Common myeloid progenitor, CD34-positive (primary cell): Measurements from ENCODE around the gene TMEM123.

Experiments used
- CTCF ChIA-PET: fragments of 350-600 bp; sonication (Branson Sonifier 250); formaldehyde crosslinking; loops from one replicate; lab custom pipeline; 2021; ENCODE audit warnings: antibody characterized with exemption; lab: Charles Lee
- POLR2A ChIA-PET: fragments of 350-600 bp; sonication (Branson Sonifier 250); formaldehyde crosslinking; loops from one replicate; lab custom pipeline; 2021; ENCODE audit warnings: antibody characterized with exemption; lab: Charles Lee
- DNase-seq, 3 donors: peaks; one replicate each; pipeline versions ENCODE4 v3.0.0 to v3.0.0-alpha.2; 2013
- H3K27ac ChIP-seq, 2 experiments: 1 replicate in 1 of 2; 2 replicates in 1 of 2; pipeline ENCODE4 v1.7.0; 2013; ENCODE audit warnings: inconsistent platforms in 2 of 2, low read length in 2 of 2, mild to moderate bottlenecking in 2 of 2, low read depth in 1 of 2, moderate library complexity in 1 of 2; ENCODE audit not compliant: severe bottlenecking in 2 of 2, insufficient read depth in 1 of 2, poor library complexity in 1 of 2
- H3K27me3 ChIP-seq, 5 experiments: replicated peaks in 2 of 5; 1 replicate in 3 of 5; 2 replicates in 2 of 5; pipeline versions ENCODE4 v1.6.1 to v1.7.0; 2013; ENCODE audit warnings: low read length in 4 of 5, mild to moderate bottlenecking in 2 of 5, moderate library complexity in 2 of 5, inconsistent platforms in 1 of 5; ENCODE audit not compliant: insufficient read depth in 5 of 5, control insufficient read depth in 4 of 5
- H3K36me3 ChIP-seq, 4 experiments: 1 replicate in 2 of 4; 2 replicates in 2 of 4; pipeline versions ENCODE4 v1.6.1 to v1.7.0; 2013; ENCODE audit warnings: low read length in 3 of 4, control low read depth in 1 of 4, mild to moderate bottlenecking in 1 of 4; ENCODE audit not compliant: control insufficient read depth in 4 of 4, insufficient read depth in 4 of 4
- H3K4me1 ChIP-seq, 4 experiments: 1 replicate in 3 of 4; 2 replicates in 1 of 4; pipeline versions ENCODE4 v1.6.1 to v1.7.1; 2013; ENCODE audit warnings: low read length in 3 of 4, mild to moderate bottlenecking in 3 of 4, control low read depth in 1 of 4, inconsistent platforms in 1 of 4, moderate library complexity in 1 of 4; ENCODE audit not compliant: control insufficient read depth in 4 of 4, insufficient read depth in 4 of 4; ENCODE audit errors: control extremely low read depth in 1 of 4
- H3K4me3 ChIP-seq, 7 experiments: 1 replicate in 4 of 7; 2 replicates in 3 of 7; pipeline versions ENCODE4 v1.5.1 to v1.7.0; 2013; ENCODE audit warnings: mild to moderate bottlenecking in 7 of 7, low read length in 6 of 7, moderate library complexity in 6 of 7, inconsistent platforms in 2 of 7, low read depth in 2 of 7, control low read depth in 1 of 7; ENCODE audit not compliant: insufficient read depth in 4 of 7, control insufficient read depth in 1 of 7; ENCODE audit errors: extremely low read depth in 1 of 7
- H3K9me3 ChIP-seq, 5 experiments: 1 replicate in 4 of 5; 2 replicates in 1 of 5; pipeline versions ENCODE4 v1.6.1 to v1.7.1; 2013; ENCODE audit warnings: low read length in 4 of 5, mild to moderate bottlenecking in 2 of 5, inconsistent platforms in 1 of 5, low read depth in 1 of 5, moderate library complexity in 1 of 5; ENCODE audit not compliant: control insufficient read depth in 4 of 5, insufficient read depth in 2 of 5; ENCODE audit errors: control extremely low read depth in 1 of 5
- WGBS: methylation state at CpG from one replicate; pipeline ENCODE4 v1.1.5; 2013; ENCODE audit not compliant: insufficient coverage; 5-methylcytosine and 5-hydroxymethylcytosine counted together

Gene TMEM123

DNA sequence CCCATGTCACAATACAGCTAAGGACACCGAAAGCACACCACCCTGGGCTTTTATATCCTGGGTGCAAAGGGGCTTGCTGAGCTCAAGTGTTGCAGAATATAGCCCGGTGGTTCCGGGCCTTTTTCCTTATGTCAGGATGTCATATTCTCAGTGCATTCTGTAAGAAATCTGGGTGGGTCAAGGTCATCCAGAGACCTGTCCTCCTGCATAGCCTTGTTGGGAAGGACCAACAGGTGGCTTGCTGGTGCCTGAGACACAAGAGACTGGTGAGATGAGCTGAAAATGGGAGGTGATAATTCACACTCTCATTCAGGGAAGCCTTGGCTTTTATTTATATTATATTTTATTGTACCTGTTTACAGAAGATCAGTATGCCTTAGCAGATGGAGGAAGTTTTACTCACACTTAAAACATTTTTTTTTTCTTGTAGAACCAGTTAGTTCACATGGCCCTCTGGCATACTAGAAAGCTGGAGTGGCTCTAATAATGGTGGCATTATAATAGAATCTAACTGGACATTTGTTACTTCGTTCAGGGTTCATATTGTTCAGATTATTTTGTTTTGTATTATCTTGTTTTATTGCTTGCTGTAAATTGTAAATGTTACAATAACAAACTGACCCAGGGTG lies 14.6 kb upstream of the TMEM123 start:
- WGBS = 100% methylated on average over 3 of the region's 4 CpGs
- no peak overlapping the region for H3K4me3 ChIP-seq
- H3K36me3 ChIP-seq = no peaks in the 10 kb centered on the region
- no peaks in the 10 kb centered on the region for H3K9me3 ChIP-seq
- DNase-seq = no peak
- H3K27me3 ChIP-seq = no peaks in the 10 kb centered on the region
- ChIA-PET CTCF (interaction anchor here (0.8 to 1.9 kb wide), 9 partner anchors 9 to 77 kb away, joined by 3 to 5 read pairs (median 3); no protein-coding TSS in a partner anchor), POLR2A (no interaction called here)
- no peak overlapping the region for H3K27ac ChIP-seq
- H3K4me1 ChIP-seq = peaks cover 12 to 63% (median 40%) of the 10 kb centered on the region in 4 experiments

DNA sequence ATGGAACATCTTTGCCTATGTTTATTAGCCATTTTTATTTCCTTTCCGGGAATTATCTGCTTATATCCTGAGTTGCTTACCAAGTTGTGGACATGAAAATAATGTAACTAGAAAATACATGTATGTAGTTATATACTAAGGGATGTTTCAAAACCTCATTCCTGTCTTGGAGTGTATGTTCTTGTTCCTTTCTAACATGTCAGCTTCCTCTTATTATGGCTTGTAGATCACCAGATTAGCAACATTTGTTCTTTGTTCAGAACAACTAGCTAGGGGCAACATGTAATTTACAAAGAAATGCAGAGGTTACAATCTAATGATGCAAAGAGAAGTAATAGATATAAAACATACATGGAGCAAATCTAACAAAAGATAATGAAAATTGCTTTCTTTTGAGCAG lies 13.1 kb upstream of the TMEM123 start:
- H3K4me3 ChIP-seq = no peak overlapping the region
- H3K27ac ChIP-seq = no peak overlapping the region
- H3K9me3 ChIP-seq = no peaks in the 10 kb centered on the region
- no peaks in the 10 kb centered on the region for H3K36me3 ChIP-seq
- H3K4me1 ChIP-seq = peaks cover 12 to 55% (median 39%) of the 10 kb centered on the region in 4 experiments
- POLR2A ChIA-PET = no interaction called here
- CTCF ChIA-PET = interaction anchor here (0.8 to 1.9 kb wide), 3 partner anchors 9 to 12 kb away, joined by 3 to 5 read pairs (median 4); no protein-coding TSS in a partner anchor
- no peaks in the 10 kb centered on the region for H3K27me3 ChIP-seq
- WGBS = no CpG with 5 or more reads among the region's 1 CpG
- DNase-seq = peak in 1 of 3 donors; percentile 48

GRCh38 chr11:102464859-102465500 lies 12.4 kb upstream of the TMEM123 start:
- H3K27me3 ChIP-seq = no peaks in the 10 kb centered on the region
- H3K9me3 ChIP-seq = no peaks in the 10 kb centered on the region
- H3K27ac ChIP-seq = no peak overlapping the region
- CTCF ChIA-PET = interaction anchor here (1.2 kb wide), 1 partner anchor 8 kb away, joined by 3 read pairs; no protein-coding TSS in a partner anchor
- POLR2A ChIA-PET = no interaction called here
- no CpG with 5 or more reads among the region's 3 CpGs for WGBS
- H3K36me3 ChIP-seq = no peaks in the 10 kb centered on the region
- peaks cover 12 to 48% (median 36%) of the 10 kb centered on the region in 4 experiments for H3K4me1 ChIP-seq
- DNase-seq = peak in 2 of 3 donors; percentile 54 to 64
- H3K4me3 ChIP-seq = peak overlapping the region in 2 of 7 experiments; percentile 5 to 39

GRCh38 chr11:102464037-102464436 lies 11.5 kb upstream of the TMEM123 start:
- no peaks in the 10 kb centered on the region for H3K36me3 ChIP-seq
- peak overlapping the region in 1 of 7 experiments; percentile 40 for H3K4me3 ChIP-seq
- DNase-seq = no peak
- ChIA-PET CTCF (interaction anchor here (1.2 kb wide), 1 partner anchor 36 kb away, joined by 3 read pairs; no protein-coding TSS in a partner anchor), POLR2A (no interaction called here)
- H3K27ac ChIP-seq = no peak overlapping the region
- H3K27me3 ChIP-seq = no peaks in the 10 kb centered on the region
- WGBS = 98% methylated on average over 8 of the region's 9 CpGs
- peaks cover 12 to 47% (median 32%) of the 10 kb centered on the region in 4 experiments for H3K4me1 ChIP-seq
- H3K9me3 ChIP-seq = no peaks in the 10 kb centered on the region

- peaks cover 10 to 45% (median 28%) of the 10 kb centered on the region in 4 experiments for H3K4me1 ChIP-seq
- no peak overlapping the region for H3K4me3 ChIP-seq
- no peaks in the 10 kb centered on the region for H3K9me3 ChIP-seq
- ChIA-PET CTCF (no interaction called here), POLR2A (no interaction called here)
- no peaks in the 10 kb centered on the region for H3K36me3 ChIP-seq
- H3K27ac ChIP-seq = no peak overlapping the region
- 100% methylated on average over 1 of the region's 4 CpGs for WGBS
- no peaks in the 10 kb centered on the region for H3K27me3 ChIP-seq
- DNase-seq = no peak
Measured at GRCh38 chr11:102462610-102463009, 10.0 kb upstream of the TMEM123 start.

DNA sequence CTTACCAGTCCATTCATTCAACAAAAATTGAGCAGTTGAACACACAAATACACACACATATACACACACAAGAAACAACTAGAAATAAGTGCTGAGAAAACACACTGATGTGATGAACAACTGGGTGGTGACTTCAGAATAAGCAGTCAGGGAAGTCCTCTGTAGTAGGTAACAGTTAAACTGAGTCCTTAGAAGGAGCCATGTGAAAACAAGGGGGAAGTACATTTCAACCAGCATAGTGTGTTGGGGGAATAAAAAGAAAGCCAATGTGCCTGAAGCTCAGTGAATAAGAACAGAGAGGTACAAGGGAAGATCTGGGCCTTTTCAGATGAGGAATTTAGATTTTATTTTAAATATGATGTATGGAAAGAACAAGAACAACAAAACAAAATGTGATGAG lies 6.8 kb upstream of the TMEM123 start:
- no peak for DNase-seq
- Histone ChIP-seq H3K4me1 (peaks cover 3 to 33% (median 16%) of the 10 kb centered on the region in 4 experiments), H3K9me3 (no peaks in the 10 kb centered on the region), H3K4me3 (no peak overlapping the region), H3K27ac (no peak overlapping the region), H3K27me3 (no peaks in the 10 kb centered on the region), H3K36me3 (no peaks in the 10 kb centered on the region)
- ChIA-PET CTCF (interaction anchor here (0.5 to 2.3 kb wide), 2 partner anchors 69 to 362 kb away, joined by 4 to 5 read pairs; no protein-coding TSS in a partner anchor), POLR2A (no interaction called here)

DNA sequence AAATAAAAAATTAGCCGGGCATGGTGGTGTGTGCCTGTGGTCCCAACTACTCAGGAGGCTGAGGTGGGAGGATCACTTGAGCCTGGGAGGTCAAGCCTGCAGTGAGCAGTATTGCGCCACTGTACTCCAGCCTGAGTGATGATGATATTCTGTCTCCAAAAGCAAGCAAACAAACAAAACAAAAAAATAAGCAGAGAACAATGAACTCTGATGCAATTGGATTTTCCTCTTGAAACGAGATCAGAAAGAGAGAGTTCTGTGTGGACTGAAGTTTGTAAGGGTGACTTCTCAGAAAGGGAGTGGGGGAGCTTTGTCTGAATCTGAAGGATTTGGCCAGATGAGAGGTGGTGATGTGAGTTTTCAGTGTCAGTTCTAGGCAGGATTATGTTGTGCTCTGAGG lies 6.0 kb upstream of the TMEM123 start:
- no peak for DNase-seq
- Histone ChIP-seq H3K4me3 (no peak overlapping the region), H3K27me3 (no peaks in the 10 kb centered on the region), H3K9me3 (no peaks in the 10 kb centered on the region), H3K36me3 (no peaks in the 10 kb centered on the region), H3K4me1 (peaks cover 5 to 37% (median 17%) of the 10 kb centered on the region in 4 experiments), H3K27ac (no peak overlapping the region)
- ChIA-PET CTCF (no interaction called here), POLR2A (no interaction called here)
- WGBS = 100% methylated on average over 2 of the region's 3 CpGs
